H1 (cell line): Measurements from ENCODE around the gene MACROD2. TPM values are rescaled to one million over a fixed set of nuclear protein-coding genes. Genes with fewer than 3 reads are reported as not detected.

Experiments used
- CTCF ChIA-PET: fragments of 300-600 bp; sonication (Branson Sonifier 250); formaldehyde crosslinking; loops from one replicate; lab custom pipeline; 2021; ENCODE audit not compliant: partially characterized antibody; lab: Charles Lee
- POLR2A ChIA-PET: fragments of 300-600 bp; sonication (Branson Sonifier 250); formaldehyde crosslinking; loops from one replicate; lab custom pipeline; 2021; ENCODE audit warnings: inconsistent platforms; ENCODE audit not compliant: partially characterized antibody; lab: Charles Lee
- DNase-seq, 2 experiments: peaks; one replicate each; pipeline versions ENCODE4 v3.0.0 to v3.0.0-alpha.2; 2010 to 2022; ENCODE audit warnings: low spot score in 2 of 2, low read depth in 1 of 2, mixed read lengths in 1 of 2
- FAIRE-seq: peaks from 2 replicates; lab custom pipeline; 2011; peaks lifted over from hg19 to GRCh38; lab: Jason Lieb, UNC
- H2AFZ ChIP-seq: 2 replicates; pipeline ENCODE4 v1.8.1; 2012; ENCODE audit warnings: low read length, inconsistent platforms
- H2AK5ac ChIP-seq: 2 replicates; pipeline ENCODE4 v1.6.1; 2013; ENCODE audit warnings: low read depth, low read length
- H2BK120ac ChIP-seq: replicated peaks from 2 replicates; pipeline ENCODE3; 2013; ENCODE audit warnings: low read depth, low read length, inconsistent platforms
- H2BK12ac ChIP-seq: 2 replicates; pipeline ENCODE4 v1.6.1; 2013; ENCODE audit warnings: low read depth, low read length
- H2BK15ac ChIP-seq: 2 replicates; pipeline ENCODE4 v1.6.1; 2013; ENCODE audit warnings: low read length
- H2BK20ac ChIP-seq: 2 replicates; pipeline ENCODE4 v1.6.1; 2013; ENCODE audit warnings: low read length
- H2BK5ac ChIP-seq: 2 replicates; pipeline ENCODE4 v1.6.1; 2013; ENCODE audit warnings: low read depth, low read length
- H3K14ac ChIP-seq: 2 replicates; pipeline ENCODE4 v1.6.1; 2013; ENCODE audit warnings: inconsistent platforms; ENCODE audit not compliant: insufficient read length
- H3K18ac ChIP-seq: 2 replicates; pipeline ENCODE4 v1.6.1; 2013; ENCODE audit warnings: low read length; ENCODE audit errors: extremely low read depth
- H3K23ac ChIP-seq: 2 replicates; pipeline ENCODE4 v1.6.1; 2013; ENCODE audit warnings: inconsistent platforms; ENCODE audit not compliant: insufficient read length
- H3K23me2 ChIP-seq: 2 replicates; pipeline ENCODE4 v1.6.1; 2013; ENCODE audit warnings: low read depth, low read length
- H3K27ac ChIP-seq: 2 replicates; pipeline ENCODE4 v1.6.1; 2011; ENCODE audit warnings: low read depth, low read length, inconsistent platforms
- H3K27me3 ChIP-seq, 4 experiments: replicated peaks in 1 of 4; 1 replicate in 1 of 4; 2 replicates in 3 of 4; pipeline versions ENCODE4 v1.6.1 to v1.8.1; 2011 to 2013; ENCODE audit warnings: low read length in 3 of 4, mild to moderate bottlenecking in 3 of 4, inconsistent platforms in 2 of 4, mixed read lengths in 2 of 4, moderate library complexity in 1 of 4; ENCODE audit not compliant: control insufficient read depth in 3 of 4, insufficient read depth in 3 of 4; ENCODE audit errors: extremely low read depth in 1 of 4
- H3K36me3 ChIP-seq, 4 experiments: 2 replicates each; pipeline versions ENCODE4 v1.6.1 to v1.8.1; 2011 to 2013; ENCODE audit warnings: mild to moderate bottlenecking in 4 of 4, low read length in 3 of 4, moderate library complexity in 2 of 4, control low read depth in 1 of 4, inconsistent platforms in 1 of 4; ENCODE audit not compliant: insufficient read depth in 4 of 4, control insufficient read depth in 2 of 4
- H3K4ac ChIP-seq: replicated peaks from 2 replicates; pipeline ENCODE3; 2013; ENCODE audit warnings: low read length, low read depth, mixed read lengths, inconsistent platforms; ENCODE audit not compliant: insufficient read length
- H3K4me1 ChIP-seq, 4 experiments: replicated peaks in 1 of 4; 1 replicate in 1 of 4; 2 replicates in 3 of 4; pipeline versions ENCODE4 v1.6.1 to v1.8.1; 2011 to 2013; ENCODE audit warnings: low read length in 3 of 4, inconsistent platforms in 2 of 4, mixed read lengths in 1 of 4; ENCODE audit not compliant: insufficient read depth in 4 of 4, control insufficient read depth in 3 of 4
- H3K4me2 ChIP-seq, 2 experiments: 2 replicates each; pipeline versions ENCODE4 v1.6.1 to v1.8.1; 2011 to 2013; ENCODE audit warnings: low read depth in 2 of 2, low read length in 2 of 2, control low read depth in 1 of 2, inconsistent platforms in 1 of 2, mild to moderate bottlenecking in 1 of 2; ENCODE audit not compliant: insufficient read depth in 1 of 2
- H3K4me3 ChIP-seq, 4 experiments: fragments of 200-600, 300-600 bp in 1 of 4; sonication (generic), shearing (Covaris generic), sonication (Bioruptor Twin) in 1 of 4; 2 replicates each; pipeline versions ENCODE4 v1.5.1 to v1.8.1; 2011 to 2016; ENCODE audit warnings: low read length in 4 of 4, low read depth in 3 of 4, control low read depth in 2 of 4, inconsistent platforms in 2 of 4, mild to moderate bottlenecking in 2 of 4, mixed read lengths in 1 of 4, moderate library complexity in 1 of 4; ENCODE audit not compliant: insufficient read depth in 2 of 4; ENCODE audit errors: extremely low read depth in 1 of 4
- H3K56ac ChIP-seq: replicated peaks from 2 replicates; pipeline ENCODE3; 2013; ENCODE audit warnings: low read depth, mild to moderate bottlenecking, mixed read lengths, low read length, inconsistent platforms; ENCODE audit not compliant: insufficient read length
- H3K79me1 ChIP-seq: 2 replicates; pipeline ENCODE4 v1.6.1; 2013; ENCODE audit warnings: low read depth, low read length, control low read depth
- H3K79me2 ChIP-seq, 2 experiments: 2 replicates each; pipeline versions ENCODE4 v1.6.1 to v1.8.1; 2012 to 2013; ENCODE audit warnings: low read length in 2 of 2, mild to moderate bottlenecking in 2 of 2, inconsistent platforms in 1 of 2; ENCODE audit not compliant: insufficient read depth in 2 of 2, control insufficient read depth in 1 of 2
- H3K9ac ChIP-seq, 4 experiments: replicated peaks in 1 of 4; 1 replicate in 1 of 4; 2 replicates in 3 of 4; pipeline versions ENCODE4 v1.6.1 to v1.8.1; 2011 to 2013; ENCODE audit warnings: low read depth in 3 of 4, low read length in 3 of 4, control low read depth in 2 of 4, mild to moderate bottlenecking in 2 of 4, moderate library complexity in 2 of 4, inconsistent platforms in 1 of 4; ENCODE audit errors: extremely low read depth in 1 of 4
- H3K9me3 ChIP-seq, 2 experiments: 2 replicates each; pipeline versions ENCODE4 v1.6.1 to v1.8.1; 2012 to 2013; ENCODE audit warnings: mild to moderate bottlenecking in 2 of 2, moderate library complexity in 2 of 2, control low read depth in 1 of 2, inconsistent platforms in 1 of 2, low read depth in 1 of 2, low read length in 1 of 2, mixed read lengths in 1 of 2; ENCODE audit not compliant: insufficient read depth in 2 of 2
- H4K20me1 ChIP-seq, 2 experiments: replicated peaks in 1 of 2; 2 replicates each; pipeline versions ENCODE3 to v1.8.1; 2011 to 2013; ENCODE audit warnings: inconsistent platforms in 2 of 2, low read length in 2 of 2, mild to moderate bottlenecking in 1 of 2; ENCODE audit not compliant: insufficient read depth in 2 of 2, control insufficient read depth in 1 of 2
- H4K5ac ChIP-seq: 2 replicates; pipeline ENCODE4 v1.6.1; 2013; ENCODE audit warnings: low read length, low read depth, mixed read lengths, inconsistent platforms; ENCODE audit not compliant: insufficient read length
- H4K8ac ChIP-seq: 2 replicates; pipeline ENCODE4 v1.8.0; 2013; ENCODE audit warnings: mild to moderate bottlenecking, moderate library complexity, low read length, inconsistent platforms; ENCODE audit not compliant: insufficient read depth; ENCODE audit errors: extremely low read depth
- H4K91ac ChIP-seq: replicated peaks from 2 replicates; pipeline ENCODE3; 2013; ENCODE audit warnings: low read length, mixed read lengths, inconsistent platforms; ENCODE audit not compliant: insufficient read length
- BACH1 ChIP-seq: IDR thresholded peaks from 2 replicates; pipeline ENCODE4 v1.6.1; 2012; ENCODE audit warnings: low read length, improper control_type of control experiment
- CBX5 ChIP-seq: fragments of 300-800, 300-1000 bp; sonication (generic); IDR thresholded peaks from 2 replicates; pipeline ENCODE4 v1.7.1; 2016; ENCODE audit warnings: antibody characterized with exemption, low read length, low read depth
- CREB1 ChIP-seq: IDR thresholded peaks from 2 replicates; pipeline ENCODE4 v1.6.1; 2012; ENCODE audit warnings: inconsistent platforms
- EGR1 ChIP-seq: IDR thresholded peaks from 2 replicates; pipeline ENCODE4 v1.6.1; 2011; ENCODE audit warnings: low read depth, low read length, borderline replicate concordance
- JUN ChIP-seq: IDR thresholded peaks from 2 replicates; pipeline ENCODE4 v1.6.1; 2011; ENCODE audit warnings: low read depth, mild to moderate bottlenecking, improper control_type of control experiment, low read length
- NRF1 ChIP-seq: IDR thresholded peaks from 2 replicates; pipeline ENCODE4 v1.6.1; 2011; ENCODE audit warnings: mild to moderate bottlenecking, low read depth, low read length, improper control_type of control experiment
- PHF8 ChIP-seq: fragments of 200-600 bp; sonication (generic); conservative IDR thresholded peaks from 2 replicates; pipeline ENCODE4 v1.7.1; 2012; ENCODE audit warnings: low read depth, mild to moderate bottlenecking, inconsistent platforms, low read length, moderate library complexity
- SIRT6 ChIP-seq: IDR thresholded peaks from one replicate; pipeline ENCODE4 v1.7.1; 2012; ENCODE audit warnings: low read length, inconsistent platforms
- SP4 ChIP-seq: IDR thresholded peaks from 2 replicates; pipeline ENCODE4 v1.6.1; 2012; ENCODE audit warnings: low read length, inconsistent platforms
- TAF1 ChIP-seq: IDR thresholded peaks from 2 replicates; pipeline ENCODE4 v1.6.1; 2011; ENCODE audit warnings: mild to moderate bottlenecking, low read depth, low read length
- TEAD4 ChIP-seq: IDR thresholded peaks from 2 replicates; pipeline ENCODE4 v1.6.1; 2012; ENCODE audit warnings: low read depth, low read length, inconsistent platforms, mixed read lengths
- WGBS, 2 experiments: shearing (Covaris generic) in 1 of 2; methylation state at CpG; one replicate each; pipeline versions ENCODE4 v1.1.6 to v1.1.7; 2013 to 2015; ENCODE audit warnings: low lambda C conversion rate in 2 of 2, mixed read lengths in 2 of 2, inconsistent platforms in 1 of 2, low coverage in 1 of 2, missing lambda C conversion rate in 1 of 2; ENCODE audit not compliant: insufficient replicate concordance in 2 of 2, insufficient coverage in 1 of 2, insufficient read length in 1 of 2; ENCODE audit errors: extremely low coverage in 1 of 2, missing lambda C conversion rate in 1 of 2; 5-methylcytosine and 5-hydroxymethylcytosine counted together
- polyA plus RNA-seq, 7 experiments: library from polyadenylated mRNA; depleted of rRNA in 3 of 7; stranded (reverse) in 5 of 7; unstranded in 2 of 7; fragments of >200 nt in 5 of 7; fragments of 200-250 nt in 2 of 7; gene quantifications; 1 replicate in 5 of 7; 2 replicates in 1 of 7; 4 replicates in 1 of 7; pipeline versions ENCODE4 v1.2.1 to v1.2.3, GENCODE V29; 2011 to 2013; ENCODE audit warnings: missing spikeins in 2 of 7, mixed read lengths in 2 of 7
- total RNA-seq: library from RNA; stranded (reverse); fragmentation: NEBNext Ultra II Directional; extraction: Animal tissue kit (Norgen Biotek cat#: 25700); gene quantifications from 2 replicates; pipeline ENCODE4 v1.2.1, GENCODE V29; 2021

The MACROD2 gene
- total and polyA plus RNA-seq, 2 of the 8 experiments (the other 6 are each of a cell fraction or from before 2014, with no cell fraction given), result 0.70 to 3.9 TPM

DNA sequence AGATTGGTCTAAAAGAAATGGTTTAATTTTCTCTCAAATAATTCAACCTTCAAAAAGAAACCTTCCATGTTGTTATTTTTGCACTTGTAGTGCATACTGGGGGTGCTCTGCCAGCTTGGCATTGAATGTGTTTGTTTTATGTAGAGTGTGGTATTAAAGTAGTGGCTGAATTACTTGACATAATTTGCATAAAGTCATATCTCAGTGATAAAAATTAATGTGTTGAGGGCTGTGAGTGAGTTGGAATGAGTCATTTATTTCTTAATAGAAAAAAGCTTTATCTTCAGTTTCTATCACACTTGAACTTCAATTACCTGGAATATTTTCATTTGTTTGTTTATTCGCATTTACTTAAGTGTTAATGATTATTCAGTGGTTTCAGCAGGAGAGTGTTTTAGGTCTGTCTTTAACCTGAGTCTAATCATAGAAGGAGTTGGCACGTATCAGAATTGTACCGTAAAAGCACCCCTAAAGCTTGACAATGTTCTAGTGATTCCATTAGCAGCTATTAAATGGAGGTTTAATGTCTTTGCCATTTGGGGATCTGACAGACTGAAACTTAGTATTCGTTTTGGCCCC lies 1143.3 kb downstream of the MACROD2 start:
- no peak overlapping the region for H4K5ac ChIP-seq
- H3K79me2 ChIP-seq, result no peaks in the 10 kb centered on the region
- H3K4me1 ChIP-seq, result no peaks in the 10 kb centered on the region
- no peak overlapping the region for H2BK5ac ChIP-seq
- H3K4me3 ChIP-seq, result no peak overlapping the region
- H3K9ac ChIP-seq, result no peak overlapping the region
- no peak overlapping the region for H3K4me2 ChIP-seq
- H4K91ac ChIP-seq, result no peak overlapping the region
- H3K23ac ChIP-seq, result no peak overlapping the region
- 89% methylated on average over 4 of the region's 4 CpGs; no CpG with 5 or more reads in 1 of the 2 experiments for WGBS, 2 experiments
- H3K79me1 ChIP-seq, result no peaks in the 10 kb centered on the region
- no peaks in the 10 kb centered on the region for H3K23me2 ChIP-seq
- H2AFZ ChIP-seq, result no peak overlapping the region
- FAIRE-seq (no peak), DNase-seq (no peak)
- no peak overlapping the region for H2BK20ac ChIP-seq
- H3K36me3 ChIP-seq, result no peaks in the 10 kb centered on the region
- no peak overlapping the region for H2AK5ac ChIP-seq
- H3K27ac ChIP-seq, result no peak overlapping the region
- H2BK120ac ChIP-seq, result no peak overlapping the region
- no peak overlapping the region for H3K14ac ChIP-seq
- CTCF ChIA-PET, result no interaction called here
- H2BK12ac ChIP-seq, result no peak overlapping the region
- H2BK15ac ChIP-seq, result no peak overlapping the region
- POLR2A ChIA-PET, result no interaction called here
- TF ChIP-seq BACH1 (no peak), SIRT6 (no peak), TAF1 (no peak), EGR1 (no peak), CREB1 (no peak), CBX5 (no peak), NRF1 (no peak), PHF8 (no peak), JUN (no peak), TEAD4 (no peak), SP4 (no peak)
- H3K9me3 ChIP-seq, result no peaks in the 10 kb centered on the region
- H3K27me3 ChIP-seq, result no peaks in the 10 kb centered on the region
- no peak overlapping the region for H3K4ac ChIP-seq
- H4K8ac ChIP-seq, result no peak overlapping the region
- no peaks in the 10 kb centered on the region for H4K20me1 ChIP-seq
- H3K18ac ChIP-seq, result no peak overlapping the region
- H3K56ac ChIP-seq, result no peak overlapping the region
